ENCODE data around the gene GRIFIN.

Gene GRIFIN

GRCh38 chr7:2432910-2433712 lies 43.1 kb downstream of the GRIFIN start:
- no peak for DNase-seq

- DNase-seq, result peak; percentile 75
These were observed 44.8 kb downstream of the GRIFIN start for GRCh38 chr7:2431260-2431867.

- no peak for DNase-seq
These were observed 50.4 kb downstream of the GRIFIN start for GRCh38 chr7:2425749-2426148.
